Measurements from ENCODE around the gene CORIN.
"Not testable (repeated sequence)": the region's sequence is repeated elsewhere in the genome, so short reads cannot be mapped to it uniquely, and the experiment has no call there.

The CORIN gene

DNA sequence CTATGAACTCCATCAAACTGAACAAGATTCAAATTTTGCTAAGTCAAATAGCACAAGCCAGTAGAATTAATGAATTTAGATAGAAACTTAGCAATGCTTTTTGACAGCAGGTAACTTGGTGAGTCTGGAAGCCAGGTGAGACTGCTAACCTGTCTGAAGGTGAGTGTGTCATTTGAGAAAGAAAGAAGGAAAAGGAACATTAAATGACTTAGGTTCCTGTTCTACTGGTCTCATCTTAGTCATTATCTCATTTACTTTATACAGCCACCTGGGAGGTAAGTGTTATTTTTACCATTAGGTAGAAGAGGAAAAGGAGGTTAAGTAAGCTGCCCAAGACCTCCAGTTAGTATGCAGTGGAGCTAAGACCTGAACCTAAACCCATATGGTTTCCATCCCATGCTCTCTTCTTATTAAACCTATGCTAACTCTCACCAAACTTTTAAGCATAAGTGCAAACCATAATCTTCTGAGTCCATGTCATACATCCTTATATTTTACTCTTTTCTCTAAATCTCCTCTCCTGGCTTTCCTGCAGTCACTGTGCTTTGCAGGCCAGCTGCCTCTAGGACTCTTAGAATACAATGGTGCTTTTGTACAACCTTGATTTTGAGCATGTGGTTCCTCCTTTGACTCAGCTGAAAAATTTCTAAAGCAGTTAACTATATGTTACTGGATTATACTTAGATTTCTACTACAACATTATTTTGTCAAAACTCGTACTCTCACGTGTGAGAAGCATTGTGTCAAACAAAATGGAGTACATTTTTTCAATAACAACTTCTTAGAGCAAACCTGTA is 284.3 kb downstream of the CORIN start:
- DNase-seq: no peak

DNA sequence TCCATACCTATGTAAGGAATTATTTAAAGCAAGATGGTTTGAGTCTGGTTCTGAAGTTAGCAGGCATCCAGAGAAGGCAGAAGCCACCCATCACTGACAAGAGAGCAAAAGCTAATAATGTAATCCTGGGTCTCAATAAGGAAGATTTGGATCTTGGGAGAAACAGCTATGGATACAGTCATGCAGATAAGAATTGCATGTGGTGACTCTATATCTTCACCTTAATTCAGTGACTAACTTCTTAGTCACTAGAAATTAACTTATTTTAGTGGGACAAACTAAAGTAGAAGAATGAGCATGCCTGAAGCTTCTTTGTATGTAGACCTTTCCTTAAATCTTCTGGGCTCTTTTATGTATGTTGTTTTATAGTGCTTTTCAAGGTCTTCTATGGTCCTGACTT is 286.2 kb downstream of the CORIN start:
- DNase-seq: no peak

DNA sequence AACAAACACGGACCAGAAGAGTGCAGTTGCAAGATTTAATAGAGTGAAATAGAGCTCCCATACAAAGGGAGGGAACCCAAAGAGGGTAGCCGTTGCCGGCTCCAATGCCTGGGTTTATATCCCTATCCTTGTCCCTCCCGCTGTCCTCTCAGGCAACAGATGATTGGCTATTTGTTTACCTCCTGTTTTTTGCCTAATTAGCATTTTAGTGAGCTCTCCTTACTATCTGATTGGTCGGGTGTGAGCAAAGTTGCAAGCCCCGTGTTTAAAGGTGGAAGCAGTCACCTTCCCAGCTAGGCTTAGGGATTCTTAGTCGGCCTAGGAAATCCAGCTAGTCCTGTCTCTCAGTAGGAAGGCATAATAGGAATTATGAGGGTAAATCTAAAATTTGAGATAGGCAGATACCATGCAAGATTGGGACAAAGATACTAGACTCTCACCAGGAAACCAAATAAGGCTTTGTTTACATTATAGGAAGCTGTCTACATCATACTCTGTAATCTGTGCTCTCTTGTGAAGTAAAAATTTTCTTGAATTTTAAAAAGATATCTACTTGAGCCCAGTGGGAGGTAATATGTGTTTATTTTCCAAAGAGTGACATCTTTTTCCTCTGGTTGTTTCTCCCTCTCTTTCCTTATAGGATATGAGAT is 286.8 kb downstream of the CORIN start:
- no peak for DNase-seq

DNA sequence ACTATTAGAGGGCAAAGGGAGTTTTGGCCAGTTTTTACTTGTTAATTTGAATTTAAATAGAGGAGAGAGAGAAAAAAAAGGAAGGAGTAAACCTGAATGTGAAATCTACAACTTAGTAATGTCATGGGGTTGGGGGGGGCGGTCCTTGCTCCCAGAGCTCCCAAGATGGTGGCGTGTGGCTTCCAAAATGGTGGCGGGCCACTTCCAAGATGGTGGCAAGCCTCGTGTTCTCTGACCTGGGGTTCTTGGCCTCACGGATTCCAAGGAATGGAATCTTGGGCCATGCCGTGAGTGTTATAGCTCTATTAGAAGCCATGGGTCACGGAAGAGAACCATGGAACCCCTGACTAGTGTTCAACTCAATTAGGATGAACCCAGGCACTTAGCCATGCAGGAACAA is 287.5 kb downstream of the CORIN start:
- DNase-seq: not testable (repeated sequence)
